Activated CD8-positive, alpha-beta memory T cell treated with anti-CD3 and anti-CD28 coated beads, Interleukin-2, amount 50 U/mL, for 48 hours (primary cell): ENCODE data around the gene TM9SF1.
"Not testable (repeated sequence)": the region's sequence is repeated elsewhere in the genome, so short reads cannot be mapped to it uniquely, and the experiment has no call there.

Experiments used
- DNase-seq: peaks from one replicate; pipeline ENCODE4 v3.0.0-alpha.2; 2020

The TM9SF1 gene

GRCh38 chr14:24224618-24225071 is 29.4 kb upstream of the TM9SF1 start:
- DNase-seq = no peak

GRCh38 chr14:24222987-24223386 is 27.7 kb upstream of the TM9SF1 start:
- DNase-seq = not testable (repeated sequence)

GRCh38 chr14:24219521-24219920 is 24.3 kb upstream of the TM9SF1 start:
- DNase-seq = no peak

GRCh38 chr14:24219080-24219479 is 23.8 kb upstream of the TM9SF1 start:
- no peak for DNase-seq

- not testable (repeated sequence) for DNase-seq
Measured at GRCh38 chr14:24216876-24217275, 21.6 kb upstream of the TM9SF1 start.

GRCh38 chr14:24216345-24216699 is 21.1 kb upstream of the TM9SF1 start:
- no peak for DNase-seq

GRCh38 chr14:24215495-24216344 is 20.5 kb upstream of the TM9SF1 start, which contains the start of gene MDP1:
Gene MDP1 (minus strand): TSS chr14:24216066. CDS start chr14:24215955, 111 bp downstream.
- DNase-seq = peak; percentile 89

GRCh38 chr14:24213866-24214662 is 18.8 kb upstream of the TM9SF1 start:
- no peak for DNase-seq

GRCh38 chr14:24212924-24213865 is 18.0 kb upstream of the TM9SF1 start, which contains the start of gene CHMP4A:
Gene CHMP4A (minus strand): TSS chr14:24213488. CDS start chr14:24213439, 49 bp downstream.
- DNase-seq = peak; percentile 97

GRCh38 chr14:24211311-24211710 is 16.1 kb upstream of the TM9SF1 start:
- DNase-seq = no peak

- DNase-seq = no peak
Measured at GRCh38 chr14:24207625-24208024, 12.4 kb upstream of the TM9SF1 start.

- no peak for DNase-seq
Measured at GRCh38 chr14:24207104-24207551, 11.9 kb upstream of the TM9SF1 start.

GRCh38 chr14:24206260-24207103 is 11.2 kb upstream of the TM9SF1 start:
- DNase-seq = no peak

- no peak for DNase-seq
Measured at GRCh38 chr14:24204163-24205146, 9.2 kb upstream of the TM9SF1 start.

GRCh38 chr14:24203249-24203886 is 8.1 kb upstream of the TM9SF1 start:
- not testable (repeated sequence) for DNase-seq

- DNase-seq = not testable (repeated sequence)
Measured at GRCh38 chr14:24202538-24202937, 7.3 kb upstream of the TM9SF1 start.

- no peak for DNase-seq
Measured at GRCh38 chr14:24198814-24199524, 3.7 kb upstream of the TM9SF1 start.

- no peak for DNase-seq
Measured at GRCh38 chr14:24197056-24197450, 1.8 kb upstream of the TM9SF1 start.
